Astrocyte of the hippocampus (primary cell): ENCODE data around the gene COL24A1.
A peak's percentile ranks its signal among the peaks of the same experiment; 100 is the strongest.
"Not testable (repeated sequence)": the region's sequence is repeated elsewhere in the genome, so short reads cannot be mapped to it uniquely, and the experiment has no call there.

Experiments
- DNase-seq: peaks from one replicate; pipeline ENCODE4 v3.0.0; 2011; ENCODE audit warnings: low read depth, low spot score

COL24A1 gene

DNA sequence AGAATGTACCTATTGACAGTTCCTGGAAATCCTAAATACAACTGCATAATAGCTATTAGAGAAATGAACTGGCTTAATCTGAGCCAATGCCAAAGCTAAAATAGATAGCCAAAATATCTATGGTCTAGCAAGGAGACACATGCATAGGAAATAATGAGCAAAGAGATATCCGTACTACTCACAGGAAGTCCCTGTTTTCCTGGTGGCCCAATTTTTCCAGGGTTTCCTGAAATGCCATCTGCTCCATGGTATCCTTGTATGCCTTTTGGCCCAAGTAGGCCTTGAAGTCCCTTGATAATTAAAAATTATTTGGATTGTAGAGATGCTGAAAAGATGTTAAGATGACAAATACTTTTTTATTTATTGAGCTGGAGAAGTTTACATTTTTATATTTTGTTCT, 340.0 kb downstream of the COL24A1 start:
- DNase-seq, result no peak

DNA sequence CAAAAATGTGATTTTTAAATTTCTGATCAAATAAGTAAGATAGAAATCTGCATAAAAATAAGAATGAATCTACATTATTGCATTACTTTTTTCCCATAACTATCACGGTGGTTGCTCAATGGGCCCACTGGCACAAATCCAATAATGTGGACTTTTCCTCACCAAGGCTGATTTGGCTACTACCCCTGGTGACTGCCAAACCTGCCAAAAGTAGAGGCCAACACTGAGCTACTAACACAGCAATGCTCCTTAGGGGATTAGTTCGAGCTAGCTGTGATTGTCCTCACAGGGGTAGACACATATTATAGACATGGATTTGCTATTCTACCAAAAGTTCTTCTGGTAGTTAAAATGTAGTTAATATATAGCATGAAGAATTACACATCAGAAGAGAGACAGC, 340.7 kb downstream of the COL24A1 start:
- no peak for DNase-seq

DNA sequence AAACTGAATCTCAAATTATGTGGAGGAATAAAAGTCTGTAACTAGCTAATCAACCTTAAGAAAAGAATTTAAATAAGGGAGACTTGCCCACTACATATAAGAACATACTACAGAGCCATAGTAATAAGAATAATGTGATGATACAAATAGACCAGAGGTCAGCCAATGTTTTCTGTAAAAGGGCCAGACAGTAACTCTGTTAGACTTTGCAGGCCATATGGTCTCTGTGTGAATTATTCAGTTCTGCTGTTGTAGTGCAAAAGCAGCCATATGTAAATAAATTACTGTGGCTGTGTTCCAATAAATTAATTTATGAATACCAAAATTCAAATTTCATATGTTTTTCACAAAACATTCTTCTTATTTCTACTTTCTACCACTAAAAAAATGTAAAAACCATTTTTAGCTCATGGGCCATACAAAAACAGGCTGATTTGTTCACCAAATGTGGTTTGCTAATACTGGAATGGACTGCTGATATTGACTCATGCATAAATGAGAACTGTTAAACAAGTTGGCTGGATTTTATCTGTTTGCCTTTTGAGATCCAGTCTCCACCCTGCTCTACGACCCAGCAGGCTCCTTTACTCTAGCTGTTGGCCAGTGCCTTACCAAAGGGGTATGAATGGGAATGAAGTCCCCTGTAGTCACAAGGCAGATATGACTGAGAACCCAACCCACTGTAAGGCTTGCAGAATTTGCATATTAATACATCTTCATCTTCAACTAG, 350.2 kb downstream of the COL24A1 start:
- DNase-seq, result no peak

DNA sequence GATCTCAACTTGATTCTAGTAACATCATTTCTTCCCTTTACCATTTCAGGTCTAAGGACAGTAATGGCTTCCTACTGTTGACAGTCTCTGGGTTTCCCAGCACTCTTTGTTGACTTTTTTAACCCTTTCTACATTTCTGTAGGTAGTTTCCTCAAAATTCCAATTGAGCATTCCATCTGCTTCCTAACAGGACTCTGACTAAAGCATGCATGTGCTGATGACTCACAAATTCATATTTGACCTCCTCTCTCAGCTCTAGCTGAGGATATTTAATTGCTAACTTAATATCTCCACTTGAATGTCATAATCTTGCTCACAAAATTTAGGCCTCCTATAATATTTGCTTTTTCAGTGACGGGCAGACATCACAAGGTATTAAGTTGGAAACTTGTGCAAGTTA, 355.1 kb downstream of the COL24A1 start:
- no peak for DNase-seq

DNA sequence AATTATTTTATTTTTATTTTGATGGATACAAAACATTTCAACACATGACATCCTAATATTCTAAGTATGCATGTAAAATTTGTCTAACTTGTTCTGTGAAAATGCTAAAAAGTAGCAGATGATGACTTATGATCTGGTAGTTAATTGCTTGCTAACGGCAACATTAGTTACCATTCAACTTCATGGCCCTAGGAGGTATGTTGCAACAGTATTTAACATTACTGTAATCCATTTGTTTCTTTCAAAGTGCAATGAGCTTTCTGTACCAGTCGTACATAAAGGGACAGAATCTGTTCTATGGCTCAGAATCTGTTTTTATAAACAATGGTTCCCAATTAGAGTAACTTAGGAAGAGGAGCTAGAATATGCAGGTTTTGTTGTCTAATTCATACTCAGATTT, 356.8 kb downstream of the COL24A1 start:
- no peak for DNase-seq

DNA sequence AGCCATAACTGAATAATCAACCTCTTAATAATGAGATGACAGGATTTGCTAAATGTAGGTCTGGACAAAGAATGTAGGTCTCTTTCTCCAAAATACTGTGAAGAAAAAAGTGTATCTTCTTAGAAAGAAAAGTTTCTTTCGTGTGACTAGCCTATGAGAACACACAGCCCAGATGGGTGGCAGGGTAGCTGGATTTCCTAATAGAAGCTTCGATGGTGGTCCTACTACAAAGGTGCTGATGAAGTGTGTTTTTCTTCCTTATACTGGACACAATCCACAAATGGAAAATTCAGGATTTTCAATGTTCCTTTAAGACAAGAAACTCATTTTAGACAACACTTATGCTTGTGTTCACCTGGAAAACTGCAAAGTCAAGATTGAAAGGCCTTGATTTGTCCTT, 358.2 kb downstream of the COL24A1 start:
- no peak for DNase-seq

DNA sequence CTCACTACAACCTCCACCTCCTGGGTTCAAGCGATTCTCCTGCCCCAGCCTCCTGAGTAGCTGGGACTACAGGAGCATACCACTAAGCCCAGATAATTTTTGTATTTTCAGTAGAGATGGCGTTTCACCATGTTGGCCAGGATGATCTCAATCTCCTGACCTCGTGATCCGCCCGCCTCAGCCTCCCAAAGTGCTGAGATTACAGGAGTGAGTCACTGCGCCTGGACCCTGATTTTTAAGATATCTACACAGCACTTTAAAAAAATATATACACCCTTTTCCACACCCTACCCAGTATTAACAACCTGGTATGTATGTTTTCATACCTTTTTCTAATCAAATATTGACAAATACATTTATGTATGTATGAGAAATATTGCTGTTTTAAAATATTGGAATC, 379.6 kb downstream of the COL24A1 start:
- not testable (repeated sequence) for DNase-seq

DNA sequence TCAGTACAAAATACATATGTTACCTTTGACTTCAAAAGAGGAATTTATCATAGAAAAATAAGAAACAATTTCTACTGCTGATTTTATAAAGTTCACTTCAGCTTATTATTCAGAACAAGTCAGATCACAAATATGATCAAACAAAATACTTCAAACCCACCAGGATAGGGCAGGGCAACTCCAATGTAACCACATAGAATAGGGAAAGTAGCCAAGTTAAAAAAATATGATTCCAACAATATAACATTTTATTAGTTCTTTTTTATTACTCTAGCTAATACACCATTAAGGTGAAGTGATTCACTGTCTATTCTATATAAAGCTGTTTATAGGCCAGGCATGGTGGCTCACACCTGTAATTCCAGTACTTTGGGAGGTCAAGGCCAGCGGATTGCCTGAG, 393.8 kb downstream of the COL24A1 start:
- DNase-seq, result no peak

DNA sequence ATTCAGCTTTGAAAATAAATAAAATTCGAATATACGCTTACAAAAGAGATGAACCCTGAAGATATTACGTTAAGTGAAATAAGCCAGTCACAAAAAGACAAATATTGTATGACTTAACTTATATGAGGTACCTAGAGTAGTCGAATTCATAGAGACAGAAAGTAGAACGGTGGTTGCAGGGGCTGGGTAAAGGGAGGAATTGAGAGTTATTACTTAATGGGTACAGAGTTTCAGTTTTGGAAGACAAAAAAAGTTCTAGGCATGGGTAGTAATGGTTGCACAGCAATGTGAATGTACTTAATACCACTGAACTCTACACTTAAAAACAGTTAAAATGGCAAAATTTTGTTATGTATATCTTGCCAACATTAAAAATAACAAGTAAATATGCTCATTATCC, 399.7 kb downstream of the COL24A1 start:
- DNase-seq, result no peak

DNA sequence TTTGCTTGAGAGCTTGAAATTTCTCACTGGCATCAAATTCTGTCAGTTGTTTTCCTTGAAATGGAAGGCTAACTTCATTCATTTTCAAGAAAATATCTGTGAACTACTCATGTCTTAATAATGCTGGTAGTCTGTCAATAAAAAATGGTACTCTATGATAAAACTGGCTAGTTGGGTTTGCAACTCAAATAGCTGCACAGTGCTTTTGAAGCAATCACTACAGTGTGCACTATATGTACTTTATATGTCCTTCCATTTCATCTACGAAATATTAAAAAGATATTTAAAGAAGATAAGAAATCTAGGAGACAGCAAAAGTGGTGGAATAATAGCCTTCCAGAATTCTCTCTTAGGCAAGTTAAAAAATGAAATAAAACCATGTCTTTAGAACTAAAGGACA, 408.5 kb downstream of the COL24A1 start:
- DNase-seq, result no peak

DNA sequence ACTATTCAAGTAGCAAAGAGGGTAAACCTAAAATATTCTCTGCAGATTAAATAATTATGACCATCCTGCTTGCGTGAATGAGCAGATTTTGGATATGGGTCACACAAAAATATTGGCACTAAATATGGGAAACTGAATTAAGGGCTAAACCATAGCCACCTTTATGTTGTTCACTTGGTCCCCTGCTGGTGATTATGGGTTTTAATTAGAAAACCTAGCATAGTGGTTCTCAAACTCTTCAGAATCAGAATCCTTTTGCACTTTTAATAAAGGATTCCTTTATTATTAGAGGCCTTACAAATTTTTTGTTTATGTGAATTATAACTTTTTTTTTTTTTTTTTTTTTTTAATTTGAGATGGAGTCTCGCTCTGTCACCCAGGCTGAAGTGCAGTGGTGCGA, 409.8 kb downstream of the COL24A1 start:
- DNase-seq, result no peak

DNA sequence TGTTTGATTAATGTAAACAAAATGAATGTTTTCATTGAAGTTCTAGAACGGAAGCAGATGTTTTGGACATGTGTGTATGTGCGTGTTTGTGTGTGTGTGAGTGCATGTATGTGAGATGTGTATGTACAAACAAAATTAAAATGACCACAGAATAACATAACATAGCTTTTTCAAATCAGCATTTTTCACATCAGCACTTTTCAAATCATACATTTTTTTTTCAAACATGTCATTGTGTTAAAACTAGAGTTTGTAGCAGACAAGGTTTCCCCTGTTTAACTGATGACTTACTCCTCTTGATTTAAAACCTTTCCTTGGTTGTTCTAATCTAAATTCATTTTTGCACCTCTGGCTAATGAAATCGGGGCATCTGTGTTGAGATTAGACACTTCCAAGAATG, 412.8 kb downstream of the COL24A1 start:
- DNase-seq, result no peak

DNA sequence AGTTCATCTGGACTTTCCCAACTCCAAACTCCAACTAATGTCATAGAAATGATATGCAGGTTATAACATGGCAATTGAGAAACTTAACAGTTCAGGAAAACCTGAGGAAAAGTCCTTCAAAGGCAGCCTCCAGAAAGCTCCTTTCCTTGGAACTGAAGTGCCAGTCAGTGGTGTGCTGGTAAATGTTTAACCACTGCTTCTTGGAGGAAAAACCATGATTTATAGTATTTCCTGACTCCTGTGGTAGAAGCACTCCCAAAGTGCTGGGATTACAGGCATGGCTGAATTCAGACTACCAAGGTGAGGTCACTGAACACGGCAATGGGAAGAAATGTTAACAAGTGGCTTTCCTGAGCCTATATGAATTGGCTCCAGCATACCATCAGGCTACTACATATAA, 421.6 kb downstream of the COL24A1 start:
- peak; percentile 1 for DNase-seq

DNA sequence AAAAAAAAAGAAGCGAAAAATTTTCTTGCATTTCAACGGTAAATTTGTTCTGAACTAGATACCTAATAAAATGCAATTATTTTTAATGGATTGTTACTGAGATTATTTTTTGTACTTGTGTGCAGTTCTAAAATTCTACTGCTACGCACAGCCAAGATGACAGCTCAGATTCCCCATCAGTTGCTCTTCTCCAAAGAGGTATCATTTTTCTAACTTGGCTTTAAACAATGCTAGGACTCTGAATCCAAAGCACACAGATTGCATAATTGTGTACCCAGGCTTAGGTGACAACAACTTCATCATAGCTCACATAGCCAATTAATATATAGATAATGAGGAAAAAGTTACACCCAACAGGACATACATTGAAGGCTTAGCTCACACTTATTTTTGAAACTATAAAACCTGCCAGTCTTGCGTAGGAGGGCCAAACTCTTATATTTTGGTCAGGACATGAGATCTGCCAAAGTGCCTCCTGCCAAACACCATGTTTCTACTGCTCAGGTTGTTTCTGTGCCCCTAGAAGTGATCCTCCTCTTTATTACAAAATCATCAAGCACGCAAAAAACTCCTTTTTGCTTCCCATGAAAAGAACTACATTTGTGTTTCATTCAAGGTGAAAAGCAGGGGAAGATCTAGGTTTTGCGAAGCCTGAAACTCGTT, 437.8 kb downstream of the COL24A1 start:
- DNase-seq, result no peak

DNA sequence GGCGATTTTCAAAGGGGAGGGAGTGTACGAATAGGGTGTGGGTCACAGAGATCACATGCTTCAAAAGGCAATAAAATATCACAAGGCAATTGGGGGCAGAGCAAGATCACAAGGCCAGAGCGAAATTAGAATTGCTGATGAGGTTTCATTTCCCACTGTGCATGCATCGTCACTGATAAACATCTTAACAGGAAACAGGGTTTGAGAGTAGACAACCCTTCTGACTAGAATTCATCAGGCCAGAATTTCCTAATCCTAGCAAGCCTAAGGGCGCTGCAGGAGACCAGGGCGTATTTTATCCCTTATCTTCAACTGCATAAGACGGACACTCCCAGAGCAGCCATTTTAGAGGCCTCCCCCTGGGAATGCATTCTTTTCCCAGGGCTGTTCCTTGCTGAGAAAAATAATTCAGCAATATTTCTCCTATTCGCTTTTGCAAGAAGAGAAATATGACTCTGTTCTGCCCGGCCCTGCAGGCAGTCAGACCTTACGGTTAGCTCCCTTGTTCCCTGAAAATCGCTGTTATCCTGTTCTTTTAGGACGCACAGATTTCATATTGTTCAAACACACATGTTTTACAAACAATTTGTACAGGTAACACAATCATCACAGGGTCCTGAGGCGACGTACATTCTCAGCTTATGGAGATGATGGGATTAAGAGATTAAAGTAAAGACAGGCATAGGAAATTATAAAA, 442.0 kb downstream of the COL24A1 start:
- not testable (repeated sequence) for DNase-seq

DNA sequence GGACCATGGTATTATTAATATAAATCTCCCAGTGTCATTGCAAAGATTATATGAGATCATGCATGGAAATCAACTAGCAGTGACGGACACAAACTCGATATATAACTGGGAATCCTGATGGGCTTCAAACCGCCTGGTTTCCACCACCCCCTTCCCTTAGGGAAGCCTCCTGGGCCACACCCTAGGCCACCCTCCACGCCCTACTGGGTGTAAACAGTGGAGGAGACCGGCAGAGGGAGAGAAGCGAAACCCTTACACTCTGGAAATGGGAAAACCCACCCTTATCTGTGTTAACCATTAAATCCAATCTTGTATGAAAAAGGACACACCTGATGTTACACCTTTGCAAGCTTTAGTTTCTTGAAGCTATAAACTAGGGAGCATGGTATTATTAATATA, 447.7 kb downstream of the COL24A1 start:
- no peak for DNase-seq

DNA sequence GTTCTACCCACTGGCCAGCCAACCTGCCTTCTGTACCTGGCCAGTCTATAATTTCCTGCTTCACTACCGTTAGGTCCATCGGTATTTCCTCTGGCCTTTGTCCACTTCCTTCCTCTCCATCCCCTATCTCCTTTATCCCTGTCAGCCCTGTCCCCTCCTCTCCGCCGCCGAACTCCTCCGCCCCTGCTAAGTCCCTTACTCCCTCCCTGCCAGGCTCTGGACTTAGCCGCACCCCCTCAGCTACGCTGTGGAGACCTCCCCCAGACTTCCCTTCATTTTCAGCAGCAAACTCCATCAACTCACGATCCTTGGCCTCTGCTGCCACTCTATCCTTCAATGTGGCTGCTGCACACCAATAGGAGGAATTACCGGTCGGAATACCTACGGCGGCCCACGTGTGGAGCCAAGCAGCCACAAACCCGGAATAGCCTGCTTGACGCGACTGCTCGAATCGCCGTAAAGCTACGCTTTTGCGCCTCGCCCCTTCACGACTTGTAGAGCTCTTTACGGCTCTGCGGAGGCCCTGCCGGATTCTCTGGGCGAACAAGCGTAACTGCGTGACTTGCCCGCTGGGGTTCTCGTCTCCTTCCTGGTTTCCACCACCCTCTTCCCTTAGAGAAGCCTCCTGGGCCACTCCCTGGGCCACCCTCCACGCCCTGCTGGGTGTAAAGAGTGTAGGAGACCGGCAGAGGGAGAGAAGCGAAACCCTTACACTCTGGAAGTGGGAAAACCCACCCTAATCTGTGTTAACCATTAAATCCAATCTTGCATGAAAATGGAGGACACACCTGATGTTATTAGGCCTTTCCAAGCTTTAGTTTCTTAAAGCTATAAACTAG, 448.4 kb downstream of the COL24A1 start, which contains the start of gene ZNHIT6:
Gene ZNHIT6, minus strand, starts transcription at position 444 of the 839 bp plus-strand sequence. Its CDS starts 149 bp downstream, at position 295.
- peak; percentile 97 for DNase-seq

DNA sequence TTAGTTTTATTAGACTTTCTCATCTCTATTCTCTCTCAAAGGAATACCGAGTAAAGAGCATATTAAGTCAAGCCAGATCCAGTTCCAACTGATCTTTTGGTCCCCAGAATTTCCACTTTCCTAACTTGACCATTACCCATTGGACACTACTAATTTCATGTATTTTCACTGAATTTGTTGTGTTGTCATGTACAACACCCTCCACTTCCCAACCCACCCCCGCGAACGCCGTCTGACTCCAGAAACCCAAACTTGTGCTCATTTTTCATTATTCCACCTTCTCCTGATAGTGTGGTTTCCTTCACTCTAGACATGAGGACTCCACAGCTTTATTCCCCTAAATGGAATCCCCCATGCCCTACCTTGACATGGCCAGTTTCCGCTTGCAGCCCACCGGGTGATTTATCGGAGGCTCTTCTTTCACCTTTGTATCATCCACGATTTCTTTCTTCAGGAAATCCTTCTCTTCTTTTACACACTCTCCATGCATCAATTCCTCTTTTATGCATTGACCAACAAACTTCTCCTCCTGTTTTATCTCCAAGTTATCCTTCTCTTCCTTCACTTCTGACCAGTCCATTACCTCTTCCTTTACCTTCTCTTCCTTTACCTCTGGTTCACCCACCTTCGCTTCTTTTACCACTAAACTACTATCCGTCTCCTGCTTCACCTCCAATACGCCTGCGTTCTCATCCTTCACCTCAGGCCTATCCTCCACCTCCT, 449.1 kb downstream of the COL24A1 start:
- DNase-seq, result peak; percentile 35

DNA sequence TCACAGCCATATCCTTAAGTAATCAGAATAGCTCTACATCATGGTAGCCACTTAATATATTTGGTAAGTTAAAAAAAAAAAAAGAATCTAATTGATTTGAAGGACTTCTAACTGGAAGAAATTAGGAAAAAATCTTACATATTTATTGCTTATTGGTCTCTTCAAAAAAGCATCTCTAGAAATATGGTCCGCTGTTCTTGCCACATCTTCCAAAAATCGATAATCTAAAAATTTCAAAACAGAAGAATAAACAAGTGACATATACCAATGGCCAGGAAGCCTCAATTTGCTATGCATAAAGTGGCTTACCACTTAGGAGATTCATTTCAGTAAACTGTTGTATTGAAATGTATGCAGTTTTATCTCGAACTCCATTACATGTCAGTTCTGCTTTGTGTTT, 450.6 kb downstream of the COL24A1 start:
- no peak for DNase-seq

DNA sequence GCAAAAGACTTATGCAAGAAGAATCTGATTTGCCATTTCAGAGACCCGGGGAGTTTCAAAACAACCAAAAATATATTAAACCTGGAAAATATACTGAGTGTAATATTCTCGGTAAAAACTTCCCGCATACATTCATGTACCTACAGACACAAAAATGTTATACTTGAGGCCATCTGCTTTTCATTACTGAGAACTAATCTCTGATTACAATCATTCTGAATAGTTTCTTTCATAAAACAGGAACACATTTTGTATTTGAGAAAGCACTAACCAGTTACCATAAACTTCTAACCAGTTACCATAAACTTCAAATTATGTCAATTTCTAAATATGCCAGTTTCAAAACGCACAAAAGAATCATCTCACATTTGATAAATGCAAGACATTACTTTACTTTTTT, 456.1 kb downstream of the COL24A1 start:
- DNase-seq, result no peak

DNA sequence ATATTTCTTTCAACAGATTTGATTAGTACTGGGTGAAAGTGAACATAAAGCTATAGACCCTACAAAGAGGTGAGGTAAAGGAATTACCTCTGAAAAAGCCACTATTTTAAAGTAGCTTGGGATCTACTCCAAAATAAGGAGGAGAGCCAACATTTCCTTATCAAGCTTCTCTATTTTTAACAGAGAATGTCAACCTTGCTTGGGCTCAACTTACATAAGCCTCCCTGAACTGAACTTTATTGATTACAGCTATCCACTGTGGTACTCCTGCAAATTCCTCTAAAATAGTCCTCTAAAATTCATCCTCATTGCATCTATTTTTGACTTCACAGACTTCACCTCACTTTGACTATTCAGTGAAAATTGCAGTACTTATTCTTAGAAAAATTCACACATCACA, 458.7 kb downstream of the COL24A1 start:
- DNase-seq, result no peak
